HepG2 (cell line): ENCODE measurements around the gene SOX12. TPM values are rescaled to one million over a fixed set of nuclear protein-coding genes. Genes with fewer than 3 reads are reported as not detected.

Experiments
- ASH2L ChIP-seq: fragments of 300-600, 200-600 bp; sonication (generic); IDR thresholded peaks from 2 replicates; pipeline ENCODE4 v1.7.0; 2017; ENCODE audit warnings: low read depth, mild to moderate bottlenecking, moderate library complexity, mixed read lengths, low read length; ENCODE audit not compliant: insufficient read length
- EP300 ChIP-seq, 3 experiments: sonication (generic) in 1 of 3; formaldehyde crosslinking in 1 of 3; IDR thresholded peaks; 2 replicates each; pipeline versions ENCODE4 v1.5.1 to v1.6.1; 2011 to 2020; ENCODE audit warnings: low read depth in 2 of 3, low read length in 2 of 3, borderline replicate concordance in 1 of 3, improper control_type of control experiment in 1 of 3, mild to moderate bottlenecking in 1 of 3, missing genetic modification reagents in 1 of 3, moderate library complexity in 1 of 3
- FIP1L1 ChIP-seq: fragments of 200-400 bp; formaldehyde crosslinking; IDR thresholded peaks from 2 replicates; pipeline ENCODE4 v1.6.1; 2018; ENCODE audit warnings: low read depth, mild to moderate bottlenecking, low read length, moderate library complexity, borderline replicate concordance; ENCODE audit not compliant: insufficient read depth
- FOXP1 ChIP-seq, 2 experiments: fragments of 450-650 bp in 1 of 2; IDR thresholded peaks; 2 replicates each; pipeline ENCODE4 v1.6.1; 2017 to 2018; ENCODE audit warnings: antibody characterized with exemption in 1 of 2
- HNRNPLL ChIP-seq: fragments of 200-400 bp; formaldehyde crosslinking; IDR thresholded peaks from 2 replicates; pipeline ENCODE4 v1.6.1; 2017; ENCODE audit warnings: mild to moderate bottlenecking, low read depth, low read length; ENCODE audit not compliant: poor library complexity, severe bottlenecking
- HOXA7 ChIP-seq: sonication (generic); formaldehyde crosslinking; IDR thresholded peaks from 2 replicates; pipeline ENCODE4 v1.8.1; 2022; ENCODE audit warnings: mild to moderate bottlenecking, missing genetic modification reagents, moderate library complexity
- MATR3 ChIP-seq: sonication (generic); formaldehyde crosslinking; IDR thresholded peaks from 2 replicates; pipeline ENCODE4 v1.4.0; 2020; ENCODE audit warnings: missing genetic modification reagents
- NCOA5 ChIP-seq: sonication (generic); formaldehyde crosslinking; IDR thresholded peaks from 2 replicates; pipeline ENCODE4 v1.4.0; 2020; ENCODE audit warnings: missing genetic modification reagents
- PLRG1 ChIP-seq: fragments of 450-650 bp; conservative IDR thresholded peaks from 2 replicates; pipeline ENCODE4 v1.6.1; 2016
- REXO4 ChIP-seq: sonication (generic); formaldehyde crosslinking; IDR thresholded peaks from 2 replicates; pipeline ENCODE4 v1.8.0; 2022; ENCODE audit warnings: missing genetic modification reagents, mild to moderate bottlenecking, borderline replicate concordance
- SOX13 ChIP-seq, 3 experiments: fragments of 450-650 bp in 1 of 3; sonication (generic) in 1 of 3; formaldehyde crosslinking in 1 of 3; IDR thresholded peaks in 2 of 3; conservative IDR thresholded peaks in 1 of 3; 2 replicates each; pipeline versions ENCODE4 v1.5.0 to v1.6.1; 2016 to 2020; ENCODE audit warnings: antibody characterized with exemption in 1 of 3, mild to moderate bottlenecking in 1 of 3, missing compliant biosample characterization in 1 of 3, missing genetic modification reagents in 1 of 3, moderate library complexity in 1 of 3
- SP4 ChIP-seq: sonication (generic); formaldehyde crosslinking; IDR thresholded peaks from 2 replicates; pipeline ENCODE4 v1.8.1; 2023; ENCODE audit warnings: mild to moderate bottlenecking, missing genetic modification reagents
- TCF7L2 ChIP-seq: IDR thresholded peaks from 2 replicates; pipeline ENCODE4 v1.6.1; 2011; ENCODE audit warnings: mild to moderate bottlenecking, low read depth, low read length, moderate library complexity
- ZBTB8A ChIP-seq: sonication (generic); formaldehyde crosslinking; IDR thresholded peaks from 2 replicates; pipeline ENCODE4 v1.4.0; 2020; ENCODE audit warnings: mild to moderate bottlenecking, low read depth, missing genetic modification reagents, borderline replicate concordance
- ZNF616 ChIP-seq: sonication (generic); formaldehyde crosslinking; IDR thresholded peaks from 2 replicates; pipeline ENCODE4 v1.5.0; 2020; ENCODE audit warnings: low read depth, mild to moderate bottlenecking, missing genetic modification reagents
- ZNF629 ChIP-seq: sonication (generic); formaldehyde crosslinking; conservative IDR thresholded peaks from 2 replicates; pipeline ENCODE4 v1.5.0; 2020; ENCODE audit warnings: missing genetic modification reagents
- ZNF670 ChIP-seq: sonication (generic); formaldehyde crosslinking; IDR thresholded peaks from 2 replicates; pipeline ENCODE4 v1.8.0; 2022; ENCODE audit warnings: mild to moderate bottlenecking, missing genetic modification reagents, borderline replicate concordance
- ZNF724P ChIP-seq: sonication (generic); formaldehyde crosslinking; IDR thresholded peaks from 2 replicates; pipeline ENCODE4 v1.8.0; 2022; ENCODE audit warnings: missing genetic modification reagents, borderline replicate concordance
- ZNF746 ChIP-seq: sonication (generic); formaldehyde crosslinking; IDR thresholded peaks from 2 replicates; pipeline ENCODE4 v1.8.0; 2022; ENCODE audit warnings: mild to moderate bottlenecking, missing genetic modification reagents
- ZSCAN25 ChIP-seq: sonication (generic); formaldehyde crosslinking; IDR thresholded peaks from 2 replicates; pipeline ENCODE4 v1.8.0; 2022; ENCODE audit warnings: mild to moderate bottlenecking, missing genetic modification reagents
- polyA plus RNA-seq, 8 experiments: library from polyadenylated mRNA; depleted of rRNA in 3 of 8; stranded (reverse) in 7 of 8; unstranded in 1 of 8; fragments of >200 nt; fragmentation: Illumina TruSeq in 4 of 8; extraction: Trizol in 4 of 8; gene quantifications; 2 replicates each; pipeline versions ENCODE4 v1.2.1 to v1.2.3, GENCODE V29; 2011 to 2016; ENCODE audit warnings: low read depth in 4 of 8, missing spikeins in 1 of 8, mixed read lengths in 1 of 8; ENCODE audit not compliant: insufficient read depth in 1 of 8
- total RNA-seq, 5 experiments: library from RNA; depleted of rRNA; stranded (reverse); fragments of >200 nt; fragmentation: Illumina TruSeq; extraction: Trizol; gene quantifications; 2 replicates each; pipeline ENCODE4 v1.2.3, GENCODE V29; 2016; ENCODE audit warnings: low read depth in 1 of 5
- TF ChIP-seq, protein P1 (sequence below): sonication (generic); formaldehyde crosslinking; IDR thresholded peaks from 2 replicates; pipeline ENCODE4 v1.5.1; 2020; ENCODE audit warnings: missing genetic modification reagents, mild to moderate bottlenecking, borderline replicate concordance
- TF ChIP-seq, protein P2 (sequence below): sonication (generic); formaldehyde crosslinking; IDR thresholded peaks from 2 replicates; pipeline ENCODE4 v1.8.0; 2022; ENCODE audit warnings: mild to moderate bottlenecking, missing genetic modification reagents, borderline replicate concordance
- TF ChIP-seq, protein P3 (sequence below): sonication (generic); formaldehyde crosslinking; IDR thresholded peaks from 2 replicates; pipeline ENCODE4 v1.5.1; 2020; ENCODE audit warnings: missing genetic modification reagents, mild to moderate bottlenecking, borderline replicate concordance

The SOX12 gene
- total and polyA plus RNA-seq, 2 of the 13 experiments (the other 11 are each of a cell fraction or from before 2014, with no cell fraction given) = 10.0 to 18.7 TPM

DNA sequence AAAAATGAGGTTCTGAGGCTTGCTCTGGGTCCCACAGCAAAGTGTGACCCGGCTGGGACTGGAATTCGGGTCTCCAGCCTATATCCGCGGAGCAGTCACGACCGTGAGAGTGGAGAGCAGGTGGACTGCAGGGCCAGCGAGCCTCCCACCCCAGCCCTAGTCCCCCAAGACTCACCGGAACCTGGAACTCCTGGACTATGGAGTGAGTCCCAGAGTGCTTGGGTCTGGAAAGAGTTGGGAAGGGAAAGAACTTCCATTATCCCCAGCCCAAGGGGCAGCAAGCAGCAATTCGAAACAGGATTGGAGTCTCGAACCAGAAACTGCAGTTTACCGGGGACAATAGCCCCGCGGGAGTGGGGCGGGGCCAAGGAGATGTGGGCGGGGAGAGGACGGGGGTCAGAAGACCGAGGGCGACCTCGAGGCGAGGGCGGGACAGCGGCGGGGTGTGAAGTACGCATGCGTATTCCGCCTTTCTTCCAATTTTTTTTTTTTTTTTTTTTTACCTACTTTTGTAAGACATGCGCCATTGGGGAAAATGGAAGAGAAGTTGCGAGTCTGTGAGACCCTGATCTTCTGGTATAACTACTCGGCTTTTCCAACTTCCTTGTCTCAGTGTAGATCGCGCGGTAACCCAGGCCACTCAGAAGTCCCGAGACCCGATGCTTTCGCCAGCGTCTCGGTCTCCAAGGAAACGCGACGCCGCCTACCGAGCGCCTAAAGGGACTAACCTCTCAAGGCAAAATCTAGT is 35.1 kb upstream of the SOX12 start, which contains the start of gene C20orf96 (continued):
- TF ChIP-seq FOXP1 (IDR thresholded peaks at IDR 0.05) = no peak
- no peak for TF ChIP-seq FOXP1 (CRISPR knock-in tag; IDR thresholded peaks at IDR 0.05)
- TF ChIP-seq SP4 (CRISPR knock-in tag) = peak; percentile 88
- TF ChIP-seq, protein P1, sequence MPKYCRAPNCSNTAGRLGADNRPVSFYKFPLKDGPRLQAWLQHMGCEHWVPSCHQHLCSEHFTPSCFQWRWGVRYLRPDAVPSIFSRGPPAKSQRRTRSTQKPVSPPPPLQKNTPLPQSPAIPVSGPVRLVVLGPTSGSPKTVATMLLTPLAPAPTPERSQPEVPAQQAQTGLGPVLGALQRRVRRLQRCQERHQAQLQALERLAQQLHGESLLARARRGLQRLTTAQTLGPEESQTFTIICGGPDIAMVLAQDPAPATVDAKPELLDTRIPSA = 0 out of 2 replicates have a peak, but pooled peaks have one; percentile 69
- TF ChIP-seq TCF7L2 = no peak
- TF ChIP-seq ZNF670 = peak; percentile 53; the same call in 1 of the 2 replicates
- TF ChIP-seq EP300 (IDR thresholded peaks at IDR 0.05; ENCODE audit: low read depth in 2 of 2, low read length in 2 of 2) = peak in 1 of 2 experiments; percentile 4; a peak in 1 of 4 replicates
- TF ChIP-seq EP300 (CRISPR knock-in tag; IDR thresholded peaks at IDR 0.05; ENCODE audit: borderline replicate concordance) = no peak; the same call in 1 of the 2 replicates
- no peak for TF ChIP-seq HOXA7
- TF ChIP-seq ASH2L = peak; percentile 79
- TF ChIP-seq ZNF746 (CRISPR knock-in tag) = peak; percentile 19; the same call in 1 of the 2 replicates
- no peak for TF ChIP-seq ZNF724P (CRISPR knock-in tag)
- TF ChIP-seq FIP1L1 = no peak
- TF ChIP-seq MATR3 (CRISPR knock-in tag) = no peak
- TF ChIP-seq ZBTB8A (CRISPR knock-in tag) = no peak
- no peak for TF ChIP-seq PLRG1
- TF ChIP-seq ZNF629 = no peak
- TF ChIP-seq HNRNPLL = peak; percentile 17
- TF ChIP-seq, protein P2, sequence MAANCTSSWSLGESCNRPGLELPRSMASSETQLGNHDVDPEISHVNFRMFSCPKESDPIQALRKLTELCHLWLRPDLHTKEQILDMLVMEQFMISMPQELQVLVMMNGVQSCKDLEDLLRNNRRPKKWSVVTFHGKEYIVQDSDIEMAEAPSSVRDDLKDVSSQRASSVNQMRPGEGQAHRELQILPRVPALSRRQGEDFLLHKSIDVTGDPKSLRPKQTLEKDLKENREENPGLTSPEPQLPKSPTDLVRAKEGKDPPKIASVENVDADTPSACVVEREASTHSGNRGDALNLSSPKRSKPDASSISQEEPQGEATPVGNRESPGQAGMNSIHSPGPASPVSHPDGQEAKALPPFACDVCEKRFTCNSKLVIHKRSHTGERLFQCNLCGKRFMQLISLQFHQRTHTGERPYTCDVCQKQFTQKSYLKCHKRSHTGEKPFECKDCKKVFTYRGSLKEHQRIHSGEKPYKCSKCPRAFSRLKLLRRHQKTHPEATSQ (CRISPR knock-in tag) = 0 out of 2 replicates have a peak, but pooled peaks have one; percentile 55
- TF ChIP-seq REXO4 (CRISPR knock-in tag) = no peak
- TF ChIP-seq NCOA5 (CRISPR knock-in tag) = no peak
- no peak for TF ChIP-seq ZNF616 (CRISPR knock-in tag)
- TF ChIP-seq ZSCAN25 (CRISPR knock-in tag) = peak; percentile 28; the same call in 1 of the 2 replicates
- TF ChIP-seq SOX13 (IDR thresholded peaks at IDR 0.05) = no peak
- no peak; a peak in 2 of 4 replicates for TF ChIP-seq SOX13 (CRISPR knock-in tag; conservative IDR thresholded peaks at IDR 0.05 in 1 of 2, IDR thresholded peaks at IDR 0.05 in 1 of 2)
- TF ChIP-seq, protein P3, sequence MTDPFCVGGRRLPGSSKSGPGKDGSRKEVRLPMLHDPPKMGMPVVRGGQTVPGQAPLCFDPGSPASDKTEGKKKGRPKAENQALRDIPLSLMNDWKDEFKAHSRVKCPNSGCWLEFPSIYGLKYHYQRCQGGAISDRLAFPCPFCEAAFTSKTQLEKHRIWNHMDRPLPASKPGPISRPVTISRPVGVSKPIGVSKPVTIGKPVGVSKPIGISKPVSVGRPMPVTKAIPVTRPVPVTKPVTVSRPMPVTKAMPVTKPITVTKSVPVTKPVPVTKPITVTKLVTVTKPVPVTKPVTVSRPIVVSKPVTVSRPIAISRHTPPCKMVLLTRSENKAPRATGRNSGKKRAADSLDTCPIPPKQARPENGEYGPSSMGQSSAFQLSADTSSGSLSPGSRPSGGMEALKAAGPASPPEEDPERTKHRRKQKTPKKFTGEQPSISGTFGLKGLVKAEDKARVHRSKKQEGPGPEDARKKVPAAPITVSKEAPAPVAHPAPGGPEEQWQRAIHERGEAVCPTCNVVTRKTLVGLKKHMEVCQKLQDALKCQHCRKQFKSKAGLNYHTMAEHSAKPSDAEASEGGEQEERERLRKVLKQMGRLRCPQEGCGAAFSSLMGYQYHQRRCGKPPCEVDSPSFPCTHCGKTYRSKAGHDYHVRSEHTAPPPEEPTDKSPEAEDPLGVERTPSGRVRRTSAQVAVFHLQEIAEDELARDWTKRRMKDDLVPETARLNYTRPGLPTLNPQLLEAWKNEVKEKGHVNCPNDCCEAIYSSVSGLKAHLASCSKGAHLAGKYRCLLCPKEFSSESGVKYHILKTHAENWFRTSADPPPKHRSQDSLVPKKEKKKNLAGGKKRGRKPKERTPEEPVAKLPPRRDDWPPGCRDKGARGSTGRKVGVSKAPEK (CRISPR knock-in tag) = 0 out of 2 replicates have a peak, but pooled peaks have one; percentile 0
